Vagina (tissue), 2 donors: ENCODE measurements around the gene SEPHS1.

ENCODE experiments used
- CTCF ChIP-seq, 3 experiments: fragments of 450-650 bp in 2 of 3; fragments of 200-600 bp in 1 of 3; sonication (generic) in 1 of 3; IDR thresholded peaks; one replicate each; pipeline ENCODE4 v1.5.1; 2017 to 2019; ENCODE audit warnings: antibody characterized with exemption in 3 of 3, mild to moderate bottlenecking in 2 of 3, moderate library complexity in 2 of 3
- POLR2A ChIP-seq, 2 donors: fragments of 450-650 bp; IDR thresholded peaks; one replicate each; pipeline ENCODE4 v1.6.1; 2017; ENCODE audit warnings: antibody characterized with exemption in 2 of 2, mild to moderate bottlenecking in 2 of 2, moderate library complexity in 2 of 2
- POLR2AphosphoS5 ChIP-seq, 2 donors: sonication (generic); formaldehyde crosslinking; IDR thresholded peaks; one replicate each; pipeline ENCODE4 v1.9.0; 2017; ENCODE audit warnings: antibody characterized with exemption in 2 of 2, mild to moderate bottlenecking in 2 of 2, low read depth in 1 of 2; ENCODE audit not compliant: insufficient read depth in 1 of 2

DNA sequence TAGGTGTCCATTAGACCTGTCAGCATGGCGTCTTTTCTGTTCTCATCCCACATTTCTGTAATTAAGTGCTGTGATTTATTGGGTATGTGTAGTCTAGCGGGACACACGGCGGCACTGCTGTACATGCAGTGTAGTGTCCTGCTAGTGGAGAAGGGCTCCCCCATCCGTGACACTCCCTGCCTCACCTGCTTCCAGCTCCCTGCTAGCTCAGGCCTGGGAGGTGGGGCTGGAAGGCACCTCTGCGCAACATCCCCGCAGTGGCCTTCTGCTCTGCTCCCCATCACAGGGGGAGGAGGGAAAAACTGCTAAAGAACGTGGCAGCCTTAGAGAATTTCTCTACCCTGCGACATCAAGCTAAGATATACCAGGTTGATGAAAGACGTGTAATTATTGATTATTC is 19.5 kb downstream of the SEPHS1 start:
- TF ChIP-seq CTCF (IDR thresholded peaks at IDR 0.05) = no peak
- no peak for TF ChIP-seq POLR2A (IDR thresholded peaks at IDR 0.05)
- TF ChIP-seq POLR2AphosphoS5 (IDR thresholded peaks at IDR 0.05; ENCODE audit: insufficient read depth in 1 of 2, low read depth in 1 of 2) = no peak
